CD8-positive, alpha-beta memory T cell (primary cell): ENCODE measurements around the gene DSCAML1. TPM values are rescaled to one million over a fixed set of nuclear protein-coding genes. Genes with fewer than 3 reads are reported as not detected.
"Not testable (repeated sequence)": the region's sequence is repeated elsewhere in the genome, so short reads cannot be mapped to it uniquely, and the experiment has no call there.

Source experiments
- CTCF ChIA-PET: fragments of 350-600 bp; sonication (Branson Sonifier 250); formaldehyde crosslinking; loops from one replicate; lab custom pipeline; 2021; ENCODE audit warnings: antibody characterized with exemption; lab: Charles Lee
- POLR2A ChIA-PET: fragments of 350-600 bp; sonication (Branson Sonifier 250); formaldehyde crosslinking; loops from one replicate; lab custom pipeline; 2021; ENCODE audit warnings: antibody characterized with exemption; lab: Charles Lee
- DNase-seq, 5 donors: peaks; one replicate each; pipeline versions ENCODE4 v3.0.0 to v3.0.0-alpha.2; 2020 to 2022; ENCODE audit warnings: mixed read lengths in 1 of 5
- H3K27ac ChIP-seq: one replicate; pipeline ENCODE4 v1.7.0; 2013; ENCODE audit warnings: low read depth, mild to moderate bottlenecking, low read length, moderate library complexity
- H3K27me3 ChIP-seq: 2 replicates; pipeline ENCODE4 v1.7.0; 2013; ENCODE audit warnings: low read length, mild to moderate bottlenecking; ENCODE audit not compliant: insufficient read depth, poor library complexity, severe bottlenecking
- H3K36me3 ChIP-seq: 2 replicates; pipeline ENCODE4 v1.7.0; 2013; ENCODE audit warnings: mild to moderate bottlenecking, low read length, moderate library complexity; ENCODE audit not compliant: insufficient read depth
- H3K4me1 ChIP-seq: 2 replicates; pipeline ENCODE4 v1.7.0; 2013; ENCODE audit warnings: mild to moderate bottlenecking, low read length, moderate library complexity; ENCODE audit not compliant: insufficient read depth
- H3K4me3 ChIP-seq: 2 replicates; pipeline ENCODE4 v1.7.0; 2013; ENCODE audit warnings: mild to moderate bottlenecking, low read length
- H3K9me3 ChIP-seq: 2 replicates; pipeline ENCODE4 v1.7.0; 2013; ENCODE audit warnings: mild to moderate bottlenecking, low read length
- H3K27ac Mint-ChIP-seq, 8 donors: one replicate each; pipeline ENCODE4 v1.8.0; 2020 to 2021; ENCODE audit warnings: mixed read lengths in 8 of 8, mild to moderate bottlenecking in 6 of 8, inconsistent platforms in 3 of 8, moderate library complexity in 3 of 8
- H3K27me3 Mint-ChIP-seq, 2 donors: one replicate each; pipeline ENCODE4 v1.8.0; 2020 to 2021; ENCODE audit warnings: mixed read lengths in 2 of 2, mild to moderate bottlenecking in 1 of 2, moderate library complexity in 1 of 2
- H3K36me3 Mint-ChIP-seq, 3 donors: one replicate each; pipeline ENCODE4 v1.8.0; 2020 to 2021; ENCODE audit warnings: mixed read lengths in 3 of 3, inconsistent platforms in 1 of 3, mild to moderate bottlenecking in 1 of 3
- H3K4me1 Mint-ChIP-seq, 3 donors: one replicate each; pipeline ENCODE4 v1.8.0; 2020 to 2021; ENCODE audit warnings: mixed read lengths in 3 of 3, inconsistent platforms in 1 of 3, mild to moderate bottlenecking in 1 of 3
- H3K4me3 Mint-ChIP-seq, 7 donors: one replicate each; pipeline ENCODE4 v1.8.0; 2020 to 2021; ENCODE audit warnings: mixed read lengths in 7 of 7, mild to moderate bottlenecking in 6 of 7, moderate library complexity in 4 of 7, inconsistent platforms in 2 of 7
- H3K9me3 Mint-ChIP-seq, 5 donors: one replicate each; pipeline ENCODE4 v1.8.0; 2020 to 2022; ENCODE audit warnings: mixed read lengths in 5 of 5, mild to moderate bottlenecking in 3 of 5, moderate library complexity in 2 of 5, inconsistent platforms in 1 of 5
- polyA plus RNA-seq: library from polyadenylated mRNA; unstranded; fragments of 300-500 nt; fragmentation: Illumina TruSeq; gene quantifications from one replicate; pipeline ENCODE4 v1.2.3, GENCODE V29; 2021
- total RNA-seq, 2 experiments: library from RNA; stranded (reverse); gene quantifications; one replicate each; pipeline ENCODE4 v1.2.3, GENCODE V29; 2021

Gene DSCAML1
- total and polyA plus RNA-seq, 3 experiments from 2014 or later = 0.48 to 0.91 TPM; not detected in 1

- peak overlapping the region; percentile 0 to 89 (median 79) for H3K4me3 Mint-ChIP-seq
- H3K27me3 Mint-ChIP-seq = no peaks in the 10 kb centered on the region
- H3K27ac Mint-ChIP-seq = peak overlapping the region; percentile 85 to 97 (median 94)
- Histone ChIP-seq H3K9me3 (no peaks in the 10 kb centered on the region), H3K27ac (peak overlapping the region; percentile 65), H3K4me1 (peaks cover 45% of the 10 kb centered on the region), H3K4me3 (peak overlapping the region; percentile 13), H3K36me3 (no peaks in the 10 kb centered on the region), H3K27me3 (no peaks in the 10 kb centered on the region)
- POLR2A ChIA-PET = interaction anchor here (0.8 to 1.6 kb wide), 6 partner anchors 9 to 238 kb away, joined by 3 to 8 read pairs (median 4); partner anchors contain the start of gene FXYD2
- peak; percentile 71 to 93 (median 82) for DNase-seq
- CTCF ChIA-PET = interaction anchor here (1.1 to 15.2 kb wide), 7 partner anchors 9 to 389 kb away, joined by 3 to 255 read pairs (median 23); partner anchors contain the start of gene FXYD2
- peaks cover 33 to 54% (median 43%) of the 10 kb centered on the region in 3 donors for H3K4me1 Mint-ChIP-seq
- H3K36me3 Mint-ChIP-seq = peaks cover 0 to under 1% (median 0%) of the 10 kb centered on the region in 3 donors
- no peaks in the 10 kb centered on the region for H3K9me3 Mint-ChIP-seq
Measured at GRCh38 chr11:117814766-117815261, 17.8 kb upstream of the DSCAML1 start.

- H3K4me3 ChIP-seq = no peak overlapping the region
- Mint-ChIP-seq H3K36me3 (no peaks in the 10 kb centered on the region), H3K27me3 (no peaks in the 10 kb centered on the region), H3K9me3 (no peaks in the 10 kb centered on the region), H3K27ac (peak overlapping the region; percentile 85 to 97 (median 94)), H3K4me1 (peaks cover 35 to 60% (median 47%) of the 10 kb centered on the region in 3 donors), H3K4me3 (peak overlapping the region in 6 of 7 donors; percentile 68 to 89 (median 80))
- ChIA-PET POLR2A (interaction anchor here (0.8 to 1.6 kb wide), 3 partner anchors 14 to 173 kb away, joined by 3 to 8 read pairs (median 4); no protein-coding TSS in a partner anchor), CTCF (interaction anchor here (1.1 to 15.2 kb wide), 6 partner anchors 10 to 388 kb away, joined by 3 to 255 read pairs (median 32); partner anchors contain the start of gene FXYD2)
- H3K36me3 ChIP-seq = no peaks in the 10 kb centered on the region
- H3K4me1 ChIP-seq = peaks cover 45% of the 10 kb centered on the region
- H3K27me3 ChIP-seq = no peaks in the 10 kb centered on the region
- no peaks in the 10 kb centered on the region for H3K9me3 ChIP-seq
- no peak overlapping the region for H3K27ac ChIP-seq
- peak in 1 of 5 donors; percentile 35 for DNase-seq
Measured at GRCh38 chr11:117814204-117814765, 17.3 kb upstream of the DSCAML1 start.

- H3K27ac ChIP-seq, H3K9me3 Mint-ChIP-seq, H3K27me3 Mint-ChIP-seq, H3K27me3 ChIP-seq, DNase-seq, H3K4me3 ChIP-seq, H3K36me3 ChIP-seq, H3K9me3 ChIP-seq, H3K36me3 Mint-ChIP-seq: not testable (repeated sequence)
- Mint-ChIP-seq H3K27ac (peak overlapping the region in 1 of 8 donors; percentile 0), H3K4me1 (peaks cover 18 to 31% (median 21%) of the 10 kb centered on the region in 3 donors), H3K4me3 (peak overlapping the region in 2 of 7 donors; percentile 1 to 4)
- ChIA-PET CTCF (interaction anchor here (1.2 to 11.0 kb wide), 5 partner anchors 10 to 362 kb away, joined by 4 to 248 read pairs (median 52); partner anchors contain the start of gene FXYD2), POLR2A (interaction anchor here (1.3 kb wide), 1 partner anchor 141 kb away, joined by 5 read pairs; no protein-coding TSS in a partner anchor)
- peaks cover 14% of the 10 kb centered on the region for H3K4me1 ChIP-seq
Measured at GRCh38 chr11:117810056-117810451, 13.0 kb upstream of the DSCAML1 start.

- Histone ChIP-seq H3K27ac (no peak overlapping the region), H3K9me3 (no peaks in the 10 kb centered on the region), H3K4me1 (peaks cover 8% of the 10 kb centered on the region), H3K4me3 (no peak overlapping the region), H3K27me3 (no peaks in the 10 kb centered on the region), H3K36me3 (no peaks in the 10 kb centered on the region)
- ChIA-PET CTCF (interaction anchor here (1.0 to 11.0 kb wide), 11 partner anchors 10 to 383 kb away, joined by 3 to 248 read pairs (median 20); partner anchors contain the start of genes FXYD2 and IL10RA), POLR2A (interaction anchor here (1.0 to 1.3 kb wide), 3 partner anchors 8 to 141 kb away, joined by 3 to 5 read pairs (median 3); no protein-coding TSS in a partner anchor)
- Mint-ChIP-seq H3K27me3 (peaks cover 0 to 2% of the 10 kb centered on the region in 2 donors), H3K27ac (peak overlapping the region in 3 of 8 donors; percentile 0 to 65 (median 2)), H3K36me3 (no peaks in the 10 kb centered on the region), H3K4me3 (peak overlapping the region in 2 of 7 donors; percentile 1 to 4), H3K4me1 (peaks cover 12 to 24% (median 15%) of the 10 kb centered on the region in 3 donors), H3K9me3 (no peaks in the 10 kb centered on the region)
- peak in 2 of 5 donors; percentile 27 to 61 for DNase-seq
Measured at GRCh38 chr11:117809236-117810055, 12.4 kb upstream of the DSCAML1 start.

GRCh38 chr11:117808784-117809183 lies 11.8 kb upstream of the DSCAML1 start:
- CTCF ChIA-PET = interaction anchor here (0.7 to 11.0 kb wide), 14 partner anchors 10 to 382 kb away, joined by 3 to 248 read pairs (median 12); partner anchors contain the start of genes FXYD2 and IL10RA
- no peak overlapping the region for H3K27ac ChIP-seq
- Mint-ChIP-seq H3K4me1 (peaks cover 10 to 20% (median 11%) of the 10 kb centered on the region in 3 donors), H3K9me3 (no peaks in the 10 kb centered on the region), H3K27ac (no peak overlapping the region), H3K4me3 (no peak overlapping the region), H3K27me3 (peaks cover 0 to 2% of the 10 kb centered on the region in 2 donors), H3K36me3 (no peaks in the 10 kb centered on the region)
- no peaks in the 10 kb centered on the region for H3K27me3 ChIP-seq
- H3K9me3 ChIP-seq = no peaks in the 10 kb centered on the region
- DNase-seq = no peak
- no peaks in the 10 kb centered on the region for H3K36me3 ChIP-seq
- POLR2A ChIA-PET = interaction anchor here (0.6 to 1.3 kb wide), 4 partner anchors 8 to 142 kb away, joined by 3 to 5 read pairs (median 3); no protein-coding TSS in a partner anchor
- H3K4me3 ChIP-seq = no peak overlapping the region
- H3K4me1 ChIP-seq = peaks cover 4% of the 10 kb centered on the region

GRCh38 chr11:117807482-117808327 lies 10.7 kb upstream of the DSCAML1 start:
- Mint-ChIP-seq H3K4me1 (peaks cover 7 to 13% (median 11%) of the 10 kb centered on the region in 3 donors), H3K36me3 (no peaks in the 10 kb centered on the region), H3K27me3 (peaks cover 0 to 2% of the 10 kb centered on the region in 2 donors), H3K9me3 (no peaks in the 10 kb centered on the region), H3K4me3 (no peak overlapping the region), H3K27ac (peak overlapping the region in 3 of 8 donors; percentile 33 to 92 (median 71))
- Histone ChIP-seq H3K36me3 (no peaks in the 10 kb centered on the region), H3K9me3 (no peaks in the 10 kb centered on the region), H3K4me3 (no peak overlapping the region), H3K27me3 (no peaks in the 10 kb centered on the region), H3K4me1 (peaks cover 4% of the 10 kb centered on the region), H3K27ac (no peak overlapping the region)
- CTCF ChIA-PET = interaction anchor here (0.7 to 11.0 kb wide), 37 partner anchors 9 to 371 kb away, joined by 3 to 248 read pairs (median 4); partner anchors contain the start of genes FXYD2, IL10RA and TMPRSS13
- peak; percentile 48 to 82 (median 73) for DNase-seq
- POLR2A ChIA-PET = interaction anchor here (0.9 to 1.3 kb wide), 2 partner anchors 9 to 36 kb away, joined by 4 to 11 read pairs; no protein-coding TSS in a partner anchor
